GM12874 (cell line): Measurements from ENCODE around the gene HOXC10.

Experiments
- TF ChIP-seq, protein P1 (sequence below): IDR thresholded peaks from 2 replicates; pipeline ENCODE4 v1.5.1; 2011; ENCODE audit warnings: low read depth, mild to moderate bottlenecking, control low read depth, low read length, moderate library complexity; ENCODE audit not compliant: insufficient read depth

The HOXC10 gene

DNA sequence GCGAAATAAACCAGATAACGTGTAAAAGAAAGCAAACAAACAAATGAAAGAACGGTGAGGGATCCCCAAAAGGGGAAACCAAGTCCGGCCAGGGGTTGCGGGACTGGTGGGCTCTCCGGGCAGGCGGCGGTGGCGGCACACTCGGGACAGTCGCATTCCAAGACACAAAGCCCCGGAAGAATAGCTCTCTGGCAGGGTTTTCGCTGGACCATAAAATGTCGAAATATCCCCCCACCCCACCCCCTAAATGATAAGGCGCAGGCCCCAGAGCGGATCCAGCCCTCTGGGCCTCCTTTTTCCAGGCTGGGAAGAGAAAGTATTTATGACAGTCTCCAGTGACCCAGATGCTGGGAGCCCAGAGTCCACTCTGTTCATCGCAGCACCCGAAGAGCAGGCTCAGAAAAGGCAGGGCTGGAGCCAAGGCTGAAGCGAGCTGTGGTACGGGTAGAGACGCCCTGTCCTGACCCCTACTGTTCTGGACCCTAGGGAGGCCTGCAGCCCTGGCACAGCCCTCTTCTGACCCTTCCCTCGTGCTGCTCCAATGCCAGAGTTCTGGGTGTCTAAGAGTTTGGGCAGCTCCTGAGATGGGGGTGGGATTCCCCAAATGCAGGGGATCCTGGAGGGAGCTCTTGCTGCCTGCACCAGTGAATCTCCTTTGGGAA is 21.7 kb downstream of the HOXC10 start:
- TF ChIP-seq, protein P1, sequence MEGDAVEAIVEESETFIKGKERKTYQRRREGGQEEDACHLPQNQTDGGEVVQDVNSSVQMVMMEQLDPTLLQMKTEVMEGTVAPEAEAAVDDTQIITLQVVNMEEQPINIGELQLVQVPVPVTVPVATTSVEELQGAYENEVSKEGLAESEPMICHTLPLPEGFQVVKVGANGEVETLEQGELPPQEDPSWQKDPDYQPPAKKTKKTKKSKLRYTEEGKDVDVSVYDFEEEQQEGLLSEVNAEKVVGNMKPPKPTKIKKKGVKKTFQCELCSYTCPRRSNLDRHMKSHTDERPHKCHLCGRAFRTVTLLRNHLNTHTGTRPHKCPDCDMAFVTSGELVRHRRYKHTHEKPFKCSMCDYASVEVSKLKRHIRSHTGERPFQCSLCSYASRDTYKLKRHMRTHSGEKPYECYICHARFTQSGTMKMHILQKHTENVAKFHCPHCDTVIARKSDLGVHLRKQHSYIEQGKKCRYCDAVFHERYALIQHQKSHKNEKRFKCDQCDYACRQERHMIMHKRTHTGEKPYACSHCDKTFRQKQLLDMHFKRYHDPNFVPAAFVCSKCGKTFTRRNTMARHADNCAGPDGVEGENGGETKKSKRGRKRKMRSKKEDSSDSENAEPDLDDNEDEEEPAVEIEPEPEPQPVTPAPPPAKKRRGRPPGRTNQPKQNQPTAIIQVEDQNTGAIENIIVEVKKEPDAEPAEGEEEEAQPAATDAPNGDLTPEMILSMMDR = no peak

DNA sequence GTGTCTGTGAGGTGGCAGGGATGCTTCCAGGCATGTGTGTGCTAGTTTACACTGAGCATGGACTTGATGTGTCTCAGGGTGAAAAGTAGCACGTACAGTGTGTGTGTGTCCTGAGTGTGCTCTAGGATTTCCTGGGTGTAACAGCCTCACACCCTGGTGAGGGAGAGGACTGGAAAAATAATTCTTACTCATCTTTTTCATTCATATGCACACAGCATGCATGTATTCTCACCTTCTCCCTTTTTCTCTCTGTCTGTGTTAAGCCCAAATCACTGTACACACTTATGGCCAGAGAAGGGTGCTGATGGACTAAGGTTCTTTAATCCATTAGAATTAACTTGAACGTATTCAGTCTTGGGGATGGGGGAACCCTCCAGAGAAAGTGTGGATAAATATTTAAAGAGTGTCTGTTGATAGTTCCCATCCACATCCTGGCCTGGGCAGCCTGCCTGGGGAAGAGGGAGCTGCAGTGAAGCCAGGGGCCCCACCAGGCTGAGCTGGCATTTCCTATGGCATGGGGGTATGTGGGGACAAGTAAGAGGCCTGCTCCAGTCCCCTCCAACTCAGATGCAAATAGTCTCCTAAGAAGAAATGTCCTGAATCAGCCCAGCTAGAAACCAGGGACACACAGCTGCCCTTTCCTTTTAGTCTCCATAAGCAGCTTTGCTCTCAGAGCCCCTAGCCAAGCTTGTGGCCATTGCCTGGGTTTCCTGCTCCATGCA is 22.8 kb downstream of the HOXC10 start:
- TF ChIP-seq, protein P1 = no peak

DNA sequence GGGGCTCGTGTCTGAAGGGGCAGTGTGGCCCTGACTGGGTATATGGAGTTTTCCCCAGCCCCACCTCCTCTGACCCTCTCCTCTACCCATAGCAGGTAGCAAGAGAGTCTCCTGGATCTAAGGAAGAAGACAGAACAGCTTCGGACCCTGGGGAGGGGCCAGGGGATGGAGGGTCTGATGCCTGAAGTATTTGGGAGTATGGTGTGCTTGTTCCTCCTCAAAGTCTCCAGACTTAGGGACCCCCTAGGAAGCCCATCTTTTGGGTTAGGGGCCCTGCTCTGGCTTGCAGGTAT is 23.3 kb downstream of the HOXC10 start:
- TF ChIP-seq, protein P1 = no peak

DNA sequence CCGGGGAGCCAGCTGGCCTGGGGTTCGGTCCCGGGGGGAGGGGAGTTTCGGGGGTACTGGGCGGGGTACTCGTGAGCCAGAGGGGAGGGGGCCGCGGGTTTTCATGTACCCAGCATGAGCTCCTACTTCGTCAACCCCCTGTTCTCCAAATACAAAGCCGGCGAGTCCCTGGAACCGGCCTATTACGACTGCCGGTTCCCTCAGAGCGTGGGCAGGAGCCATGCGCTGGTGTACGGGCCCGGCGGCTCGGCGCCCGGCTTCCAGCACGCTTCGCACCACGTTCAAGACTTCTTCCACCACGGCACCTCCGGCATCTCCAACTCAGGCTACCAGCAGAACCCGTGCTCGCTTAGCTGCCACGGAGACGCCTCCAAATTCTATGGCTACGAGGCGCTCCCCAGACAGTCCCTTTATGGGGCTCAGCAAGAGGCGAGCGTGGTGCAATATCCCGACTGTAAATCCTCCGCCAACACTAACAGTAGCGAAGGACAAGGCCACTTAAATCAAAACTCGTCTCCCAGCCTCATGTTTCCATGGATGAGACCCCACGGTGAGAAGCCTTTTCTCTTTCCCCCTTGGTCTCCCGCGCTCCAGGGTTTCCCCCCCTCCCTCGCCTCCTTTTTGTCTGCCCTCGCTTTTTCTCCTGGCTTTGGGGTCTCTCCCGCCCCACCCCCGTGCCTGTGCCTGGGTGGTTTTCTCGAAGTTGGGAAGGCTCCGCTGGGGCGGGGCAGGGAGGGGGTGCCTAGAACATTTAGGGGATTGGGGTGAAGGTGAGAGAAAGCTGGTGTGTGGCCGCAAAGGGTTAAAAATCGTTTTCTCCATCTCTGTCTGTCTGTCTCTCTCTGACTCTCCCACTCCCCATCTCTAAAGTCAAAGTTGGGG is 24.5 kb downstream of the HOXC10 start:
- TF ChIP-seq, protein P1 = no peak

DNA sequence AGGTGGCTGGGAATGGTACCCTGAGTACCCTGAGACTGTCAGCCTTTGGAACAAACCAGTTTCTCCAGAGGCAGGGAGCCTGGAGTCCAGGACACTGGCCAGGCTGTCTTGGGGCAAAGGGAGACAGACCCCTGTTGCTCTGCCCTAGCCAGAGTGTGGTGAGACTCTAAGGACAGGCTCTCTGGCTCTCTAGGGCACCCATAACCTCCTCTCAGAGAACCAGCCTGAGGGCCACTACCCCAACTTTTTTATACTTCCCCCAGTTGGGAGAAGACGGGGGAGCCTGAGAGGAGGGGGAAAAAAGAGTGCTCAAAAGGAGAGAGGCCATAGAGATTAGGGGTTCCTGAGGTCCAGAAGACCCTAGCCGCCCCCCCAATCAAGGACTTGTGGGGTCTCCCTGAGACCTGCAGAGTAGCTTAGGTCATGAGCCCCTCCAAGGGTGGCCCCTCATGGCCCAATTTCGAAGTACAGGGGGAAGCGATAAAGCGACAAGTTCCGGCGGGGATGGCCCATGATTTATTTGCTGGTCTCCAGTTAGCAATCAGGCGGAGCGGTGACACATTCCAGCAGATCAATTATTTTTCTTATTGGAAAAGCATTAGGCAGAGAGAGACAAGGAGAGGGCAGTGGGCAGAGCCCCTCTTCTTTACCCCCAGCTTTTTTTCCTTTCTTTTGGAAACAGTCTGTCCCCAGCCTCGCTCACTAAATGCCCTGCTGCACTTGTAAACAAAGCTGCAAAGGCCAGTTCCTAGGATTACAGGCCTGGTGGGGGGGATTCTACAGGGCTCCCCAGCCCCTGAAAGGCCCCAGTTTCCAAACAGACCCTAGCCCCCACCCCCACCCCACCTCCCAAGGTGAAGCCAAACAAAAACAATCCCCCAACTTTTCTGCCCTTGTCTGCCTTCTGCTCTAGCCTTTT is 25.4 kb downstream of the HOXC10 start:
- TF ChIP-seq, protein P1 = no peak

DNA sequence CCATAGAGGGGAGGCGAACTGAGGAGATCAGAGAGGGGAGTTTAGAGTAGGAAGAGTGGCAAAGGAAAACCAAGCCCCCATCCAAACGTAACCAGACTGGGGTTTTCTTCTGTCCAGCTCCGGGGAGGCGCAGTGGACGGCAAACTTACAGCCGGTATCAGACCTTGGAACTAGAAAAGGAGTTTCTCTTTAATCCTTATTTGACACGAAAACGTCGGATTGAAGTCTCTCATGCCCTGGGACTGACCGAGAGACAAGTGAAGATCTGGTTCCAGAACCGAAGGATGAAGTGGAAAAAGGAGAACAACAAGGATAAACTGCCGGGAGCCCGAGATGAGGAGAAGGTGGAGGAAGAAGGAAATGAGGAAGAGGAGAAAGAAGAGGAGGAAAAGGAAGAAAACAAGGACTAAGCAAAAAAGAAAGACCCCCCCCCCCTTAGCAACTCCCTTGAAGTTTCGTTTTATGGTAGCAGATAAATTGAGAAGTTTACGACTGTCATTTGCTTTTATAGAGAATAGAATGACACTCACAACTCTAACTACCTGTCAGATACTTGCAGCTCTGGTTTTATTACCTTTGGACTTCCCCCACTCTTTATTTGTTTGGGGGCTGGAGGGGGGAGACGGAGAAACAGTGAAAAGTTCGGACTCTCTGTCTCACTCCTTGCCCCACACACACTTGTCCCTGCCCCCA is 26.2 kb downstream of the HOXC10 start:
- TF ChIP-seq, protein P1 = no peak
